CD14-positive monocyte (primary cell): ENCODE results near the gene VKORC1L1. TPM values are rescaled to one million over a fixed set of nuclear protein-coding genes. Genes with fewer than 3 reads are reported as not detected.
A peak's percentile ranks its signal among the peaks of the same experiment; 100 is the strongest.

Source experiments
- DNase-seq, 3 donors: peaks; one replicate each; pipeline ENCODE4 v3.0.0-alpha.2; 2011 to 2022
- H2AFZ ChIP-seq: 2 replicates; pipeline ENCODE4 v1.6.0; 2012; ENCODE audit warnings: mild to moderate bottlenecking, low read depth, low read length, inconsistent platforms; ENCODE audit not compliant: insufficient read depth, poor library complexity, severe bottlenecking
- H3K27ac ChIP-seq, 2 donors: 1 replicate in 1 of 2; 2 replicates in 1 of 2; pipeline ENCODE4 v1.5.1; 2012 to 2013; ENCODE audit warnings: low read length in 2 of 2, control low read depth in 1 of 2, inconsistent platforms in 1 of 2, low read depth in 1 of 2, mild to moderate bottlenecking in 1 of 2
- H3K27me3 ChIP-seq, 2 donors: one replicate each; pipeline versions ENCODE4 v1.6.0 to v1.6.1; 2011 to 2013; ENCODE audit warnings: low read length in 2 of 2; ENCODE audit not compliant: control insufficient read depth in 2 of 2, insufficient read depth in 2 of 2
- H3K36me3 ChIP-seq, 2 donors: replicated peaks in 1 of 2; 1 replicate in 1 of 2; 2 replicates in 1 of 2; pipeline versions ENCODE4 v1.5.1 to v1.6.1; 2012 to 2013; ENCODE audit warnings: low read length in 2 of 2, control low read depth in 1 of 2, inconsistent platforms in 1 of 2, mild to moderate bottlenecking in 1 of 2; ENCODE audit not compliant: insufficient read depth in 2 of 2, control insufficient read depth in 1 of 2
- H3K4me1 ChIP-seq, 2 donors: 1 replicate in 1 of 2; 2 replicates in 1 of 2; pipeline versions ENCODE4 v1.5.1 to v1.6.1; 2012 to 2013; ENCODE audit warnings: low read length in 2 of 2, control low read depth in 1 of 2, inconsistent platforms in 1 of 2, mild to moderate bottlenecking in 1 of 2, moderate library complexity in 1 of 2; ENCODE audit not compliant: insufficient read depth in 2 of 2, control insufficient read depth in 1 of 2
- H3K4me2 ChIP-seq: replicated peaks from 2 replicates; pipeline ENCODE3; 2012; ENCODE audit warnings: low read length, moderate library complexity, mild to moderate bottlenecking; ENCODE audit not compliant: poor library complexity, severe bottlenecking; ENCODE audit errors: extremely low read depth
- H3K4me3 ChIP-seq, 3 experiments: fragments of 200-600 bp in 1 of 3; sonication (generic) in 1 of 3; replicated peaks in 1 of 3; 1 replicate in 2 of 3; 2 replicates in 1 of 3; pipeline ENCODE4 v1.5.1; 2011 to 2013; ENCODE audit warnings: low read length in 3 of 3, mild to moderate bottlenecking in 3 of 3, control low read depth in 2 of 3, low read depth in 2 of 3, inconsistent platforms in 1 of 3, moderate library complexity in 1 of 3
- H3K79me2 ChIP-seq: 2 replicates; pipeline ENCODE4 v1.6.0; 2012; ENCODE audit warnings: mild to moderate bottlenecking, control low read depth, inconsistent platforms, low read length, moderate library complexity; ENCODE audit not compliant: insufficient read depth
- H3K9ac ChIP-seq: 2 replicates; pipeline ENCODE4 v1.6.0; 2017; ENCODE audit warnings: low read length, mild to moderate bottlenecking; ENCODE audit not compliant: insufficient read depth, poor library complexity, severe bottlenecking
- H3K9me3 ChIP-seq, 2 donors: replicated peaks in 1 of 2; 1 replicate in 1 of 2; 2 replicates in 1 of 2; pipeline versions ENCODE4 v1.5.1 to v1.6.1; 2012 to 2013; ENCODE audit warnings: low read length in 2 of 2, control low read depth in 1 of 2; ENCODE audit not compliant: control insufficient read depth in 1 of 2, insufficient read depth in 1 of 2
- H4K20me1 ChIP-seq: 2 replicates; pipeline ENCODE4 v1.6.0; 2012; ENCODE audit warnings: mild to moderate bottlenecking, low read length, control low read depth, moderate library complexity; ENCODE audit not compliant: insufficient read depth
- H3K27ac Mint-ChIP-seq, 7 donors: one replicate each; pipeline ENCODE4 v1.8.0; 2020; ENCODE audit warnings: mild to moderate bottlenecking in 7 of 7, mixed read lengths in 7 of 7, moderate library complexity in 6 of 7, inconsistent platforms in 2 of 7
- H3K27me3 Mint-ChIP-seq, 3 donors: one replicate each; pipeline ENCODE4 v1.8.0; 2021 to 2022; ENCODE audit warnings: low read depth in 3 of 3, mild to moderate bottlenecking in 3 of 3, mixed read lengths in 3 of 3, moderate library complexity in 3 of 3, inconsistent platforms in 1 of 3
- H3K36me3 Mint-ChIP-seq, 2 donors: one replicate each; pipeline ENCODE4 v1.8.0; 2020; ENCODE audit warnings: mixed read lengths in 2 of 2, inconsistent platforms in 1 of 2, mild to moderate bottlenecking in 1 of 2
- H3K4me1 Mint-ChIP-seq: one replicate; pipeline ENCODE4 v1.8.0; 2020; ENCODE audit warnings: mild to moderate bottlenecking, mixed read lengths
- H3K4me3 Mint-ChIP-seq, 2 donors: one replicate each; pipeline ENCODE4 v1.8.0; 2020; ENCODE audit warnings: mild to moderate bottlenecking in 2 of 2, mixed read lengths in 2 of 2, moderate library complexity in 1 of 2
- H3K9me3 Mint-ChIP-seq, 7 donors: one replicate each; pipeline ENCODE4 v1.8.0; 2020 to 2022; ENCODE audit warnings: mixed read lengths in 7 of 7, mild to moderate bottlenecking in 6 of 7, moderate library complexity in 6 of 7, inconsistent platforms in 2 of 7
- CTCF ChIP-seq: fragments of 200-600 bp; IDR thresholded peaks from one replicate; pipeline ENCODE4 v1.8.0; 2022; ENCODE audit warnings: antibody characterized with exemption, mild to moderate bottlenecking
- whole genome bisulfite sequencing: methylation state at CpG from one replicate; pipeline ENCODE4 v1.1.5; 2013; ENCODE audit warnings: missing lambda C conversion rate; ENCODE audit not compliant: insufficient coverage; 5-methylcytosine and 5-hydroxymethylcytosine counted together
- intact Hi-C, 2 donors: fragments of 100-400 bp; cut with micrococcal nuclease; formaldehyde crosslinking; loops; one replicate each; pipeline versions ENCODE4 v1.15.0 to v1.15.1; 2023
- polyA plus RNA-seq, 3 donors: library from polyadenylated mRNA; depleted of rRNA in 1 of 3; unstranded in 2 of 3; stranded (reverse) in 1 of 3; fragments of 300-500 nt in 2 of 3; fragments of >200 nt in 1 of 3; fragmentation: Illumina TruSeq in 2 of 3; gene quantifications; 1 replicate in 2 of 3; 2 replicates in 1 of 3; pipeline ENCODE4 v1.2.3, GENCODE V29; 2012 to 2021

VKORC1L1 gene
- polyA plus RNA-seq, 3 donors = 1.9 to 3.2 (median 2.7) TPM

- no peak for TF ChIP-seq CTCF
- no peak for DNase-seq
- Histone ChIP-seq H3K9ac (no peak overlapping the region), H3K4me1 (no peaks in the 10 kb centered on the region), H3K9me3 (no peaks in the 10 kb centered on the region), H3K4me2 (no peak overlapping the region), H3K27me3 (no peaks in the 10 kb centered on the region), H3K4me3 (no peak overlapping the region), H3K79me2 (no peaks in the 10 kb centered on the region), H3K27ac (no peak overlapping the region), H4K20me1 (no peaks in the 10 kb centered on the region), H3K36me3 (no peaks in the 10 kb centered on the region), H2AFZ (no peak overlapping the region)
- H3K4me1 Mint-ChIP-seq = peaks cover 4% of the 10 kb centered on the region
- H3K27ac Mint-ChIP-seq = no peak overlapping the region
- no peaks in the 10 kb centered on the region for H3K9me3 Mint-ChIP-seq
- H3K36me3 Mint-ChIP-seq = peaks cover 0 to 6% of the 10 kb centered on the region in 2 donors
- intact Hi-C loops = no loop called here
- 95% methylated on average over 5 of the region's 7 CpGs for WGBS
- H3K4me3 Mint-ChIP-seq = no peak overlapping the region
- peaks cover 0 to 2% (median 0%) of the 10 kb centered on the region in 3 donors for H3K27me3 Mint-ChIP-seq
Measured at GRCh38 chr7:65912237-65912636, 39.4 kb downstream of the VKORC1L1 start.

GRCh38 chr7:65915921-65916657, 43.2 kb downstream of the VKORC1L1 start:
- Histone ChIP-seq H3K9ac (no peak overlapping the region), H3K4me1 (no peaks in the 10 kb centered on the region), H3K9me3 (no peaks in the 10 kb centered on the region), H3K36me3 (no peaks in the 10 kb centered on the region), H4K20me1 (no peaks in the 10 kb centered on the region), H3K27me3 (no peaks in the 10 kb centered on the region), H3K27ac (no peak overlapping the region), H2AFZ (no peak overlapping the region), H3K4me3 (no peak overlapping the region), H3K4me2 (no peak overlapping the region), H3K79me2 (no peaks in the 10 kb centered on the region)
- Mint-ChIP-seq H3K4me1 (peaks cover 4% of the 10 kb centered on the region), H3K4me3 (no peak overlapping the region), H3K36me3 (peaks cover 4 to 9% of the 10 kb centered on the region in 2 donors), H3K27me3 (peaks cover 0 to 2% (median 1%) of the 10 kb centered on the region in 3 donors), H3K27ac (peak overlapping the region in 3 of 7 donors; percentile 12 to 38 (median 26)), H3K9me3 (no peaks in the 10 kb centered on the region)
- no peak for DNase-seq
- WGBS = 100% methylated on average over 1 of the region's 8 CpGs
- no peak for TF ChIP-seq CTCF
- intact Hi-C loops = no loop called here
